HEK293 (cell line): ENCODE data around the gene PLEKHB2.

Experiments used
- ZNF132 ChIP-seq: fragments of 450-650 bp; formaldehyde crosslinking; IDR thresholded peaks from 2 replicates; pipeline ENCODE4 v1.5.1; 2017; ENCODE audit warnings: missing biosample characterization, missing genetic modification characterization, borderline replicate concordance
- TF ChIP-seq, protein P1 (sequence below): fragments of 450-650 bp; formaldehyde crosslinking; IDR thresholded peaks from 2 replicates; pipeline ENCODE4 v1.5.1; 2016; ENCODE audit warnings: missing biosample characterization, missing genetic modification characterization
- TF ChIP-seq, protein P2 (sequence below): fragments of 450-650 bp; formaldehyde crosslinking; IDR thresholded peaks from 2 replicates; pipeline ENCODE4 v1.5.1; 2016; ENCODE audit warnings: missing biosample characterization, missing genetic modification characterization

DNA sequence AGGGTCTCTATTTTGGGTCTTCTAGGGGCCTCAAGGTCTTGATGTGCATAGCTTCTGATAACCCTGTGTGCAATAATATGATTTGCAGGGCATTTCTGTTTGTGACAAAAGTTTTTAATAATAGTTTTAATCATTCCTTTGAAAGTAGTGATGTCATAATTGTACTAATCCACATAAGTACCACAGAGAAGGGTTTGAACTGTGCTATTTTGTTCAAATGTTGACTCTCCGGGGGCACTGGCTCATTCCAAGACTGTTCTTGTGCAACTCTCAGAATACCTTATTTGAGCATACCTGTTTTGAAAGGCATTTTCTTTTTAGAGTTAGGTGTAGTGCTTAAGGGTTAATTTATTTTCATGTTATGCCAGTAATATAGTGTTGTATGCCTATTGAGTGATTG, 41.6 kb downstream of the PLEKHB2 start:
- TF ChIP-seq, protein P1, sequence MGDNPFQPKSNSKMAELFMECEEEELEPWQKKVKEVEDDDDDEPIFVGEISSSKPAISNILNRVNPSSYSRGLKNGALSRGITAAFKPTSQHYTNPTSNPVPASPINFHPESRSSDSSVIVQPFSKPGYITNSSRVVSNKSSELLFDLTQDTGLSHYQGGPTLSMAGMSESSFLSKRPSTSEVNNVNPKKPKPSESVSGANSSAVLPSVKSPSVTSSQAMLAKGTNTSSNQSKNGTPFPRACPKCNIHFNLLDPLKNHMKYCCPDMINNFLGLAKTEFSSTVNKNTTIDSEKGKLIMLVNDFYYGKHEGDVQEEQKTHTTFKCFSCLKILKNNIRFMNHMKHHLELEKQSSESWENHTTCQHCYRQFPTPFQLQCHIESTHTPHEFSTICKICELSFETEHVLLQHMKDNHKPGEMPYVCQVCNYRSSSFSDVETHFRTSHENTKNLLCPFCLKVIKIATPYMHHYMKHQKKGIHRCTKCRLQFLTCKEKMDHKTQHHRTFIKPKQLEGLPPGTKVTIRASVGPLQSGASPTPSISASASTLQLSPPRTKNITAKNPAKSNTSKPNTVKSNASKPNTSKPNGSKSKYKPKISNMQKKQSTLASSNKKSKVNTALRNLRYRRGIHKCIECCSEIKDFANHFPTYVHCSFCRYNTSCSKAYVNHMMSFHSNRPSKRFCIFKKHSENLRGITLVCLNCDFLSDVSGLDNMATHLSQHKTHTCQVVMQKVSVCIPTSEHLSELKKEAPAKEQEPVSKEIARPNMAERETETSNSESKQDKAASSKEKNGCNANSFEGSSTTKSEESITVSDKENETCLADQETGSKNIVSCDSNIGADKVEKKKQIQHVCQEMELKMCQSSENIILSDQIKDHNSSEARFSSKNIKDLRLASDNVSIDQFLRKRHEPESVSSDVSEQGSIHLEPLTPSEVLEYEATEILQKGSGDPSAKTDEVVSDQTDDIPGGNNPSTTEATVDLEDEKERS = no peak
- TF ChIP-seq ZNF132 (tag by site-specific recombination) = no peak
- TF ChIP-seq, protein P2, sequence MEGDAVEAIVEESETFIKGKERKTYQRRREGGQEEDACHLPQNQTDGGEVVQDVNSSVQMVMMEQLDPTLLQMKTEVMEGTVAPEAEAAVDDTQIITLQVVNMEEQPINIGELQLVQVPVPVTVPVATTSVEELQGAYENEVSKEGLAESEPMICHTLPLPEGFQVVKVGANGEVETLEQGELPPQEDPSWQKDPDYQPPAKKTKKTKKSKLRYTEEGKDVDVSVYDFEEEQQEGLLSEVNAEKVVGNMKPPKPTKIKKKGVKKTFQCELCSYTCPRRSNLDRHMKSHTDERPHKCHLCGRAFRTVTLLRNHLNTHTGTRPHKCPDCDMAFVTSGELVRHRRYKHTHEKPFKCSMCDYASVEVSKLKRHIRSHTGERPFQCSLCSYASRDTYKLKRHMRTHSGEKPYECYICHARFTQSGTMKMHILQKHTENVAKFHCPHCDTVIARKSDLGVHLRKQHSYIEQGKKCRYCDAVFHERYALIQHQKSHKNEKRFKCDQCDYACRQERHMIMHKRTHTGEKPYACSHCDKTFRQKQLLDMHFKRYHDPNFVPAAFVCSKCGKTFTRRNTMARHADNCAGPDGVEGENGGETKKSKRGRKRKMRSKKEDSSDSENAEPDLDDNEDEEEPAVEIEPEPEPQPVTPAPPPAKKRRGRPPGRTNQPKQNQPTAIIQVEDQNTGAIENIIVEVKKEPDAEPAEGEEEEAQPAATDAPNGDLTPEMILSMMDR (tag by site-specific recombination) = no peak
